K562 (cell line): ENCODE data around the gene DENND1A. TPM values are rescaled to one million over a fixed set of nuclear protein-coding genes. Genes with fewer than 3 reads are reported as not detected.

ENCODE experiments used
- ATAC-seq: fragments of 200-7000 bp; cut with Tn5 transposase; 3 replicates; pipeline ENCODE4 v1.9.1; 2020; ENCODE audit warnings: moderate library complexity
- BruUV-seq: library from RNA; stranded (reverse); fragments of 400-500 nt; replicated peaks from 2 replicates; lab custom pipeline; 2021; lab: Mats Ljungman, UMichigan
- CTCF ChIA-PET: fragments of 300-600 bp; formaldehyde crosslinking; extraction: SDS; loops from one replicate; lab custom pipeline; 2021; ENCODE audit warnings: low intra/inter-chr PET ratio; lab: Yijun Ruan, JAX
- POLR2A ChIA-PET: fragments of 300-600, 350-650 bp; sonication (Branson Sonifier 250); formaldehyde crosslinking; extraction: SDS; loops from one replicate; lab custom pipeline; 2021; ENCODE audit warnings: antibody characterized with exemption, inconsistent platforms; lab: Yijun Ruan, JAX
- DNase-seq, 4 experiments: peaks; one replicate each; pipeline versions ENCODE4 v3.0.0 to v3.0.0-alpha.2; 2011 to 2018; ENCODE audit warnings: low spot score in 3 of 4, mixed read lengths in 3 of 4; ENCODE audit errors: extremely low read depth in 1 of 4
- FAIRE-seq: peaks from 2 replicates; lab custom pipeline; 2011; peaks lifted over from hg19 to GRCh38; lab: Jason Lieb, UNC
- H2AFZ ChIP-seq: 2 replicates; pipeline ENCODE4 v1.6.0; 2011; ENCODE audit warnings: low read depth, low read length, control low read depth, inconsistent platforms
- H3K27ac ChIP-seq: fragments of 200-600 bp; 3 replicates; pipeline ENCODE4 v1.8.0; 2011; ENCODE audit warnings: low read depth, mild to moderate bottlenecking, control low read depth, inconsistent platforms, low read length, moderate library complexity, mixed read lengths; ENCODE audit errors: extremely low read depth
- H3K27me3 ChIP-seq, 2 experiments: fragments of 300-600 bp in 1 of 2; 2 replicates in 1 of 2; 3 replicates in 1 of 2; pipeline versions ENCODE4 v1.6.0 to v1.8.0; 2011; ENCODE audit warnings: inconsistent platforms in 2 of 2, low read length in 2 of 2, mild to moderate bottlenecking in 1 of 2, mixed read lengths in 1 of 2, moderate library complexity in 1 of 2; ENCODE audit not compliant: control insufficient read depth in 2 of 2, insufficient read depth in 2 of 2
- H3K36me3 ChIP-seq: fragments of 300-600 bp; 3 replicates; pipeline ENCODE4 v1.8.0; 2011; ENCODE audit warnings: mild to moderate bottlenecking, low read length, inconsistent platforms; ENCODE audit not compliant: control insufficient read depth, insufficient read depth
- H3K4me1 ChIP-seq, 2 experiments: fragments of 200-600 bp in 1 of 2; replicated peaks in 1 of 2; 2 replicates in 1 of 2; 3 replicates in 1 of 2; pipeline versions ENCODE4 v1.5.1 to v1.8.0; 2011; ENCODE audit warnings: inconsistent platforms in 2 of 2, low read length in 2 of 2, mild to moderate bottlenecking in 1 of 2, mixed read lengths in 1 of 2, moderate library complexity in 1 of 2; ENCODE audit not compliant: control insufficient read depth in 2 of 2, insufficient read depth in 2 of 2
- H3K4me2 ChIP-seq: 2 replicates; pipeline ENCODE4 v1.6.1; 2011; ENCODE audit warnings: low read length, control low read depth, inconsistent platforms, mixed read lengths; ENCODE audit not compliant: insufficient read depth
- H3K4me3 ChIP-seq: fragments of 200-600 bp; sonication (generic), shearing (Covaris generic); 2 replicates; pipeline ENCODE4 v1.5.1; 2016; ENCODE audit warnings: control low read depth, inconsistent platforms
- H3K79me2 ChIP-seq: fragments of 200-600 bp; 3 replicates; pipeline ENCODE4 v1.8.0; 2011; ENCODE audit warnings: low read length, inconsistent platforms; ENCODE audit not compliant: control insufficient read depth, insufficient read depth
- H3K9ac ChIP-seq, 2 experiments: 2 replicates each; pipeline versions ENCODE4 v1.6.0 to v1.6.1; 2011; ENCODE audit warnings: low read depth in 2 of 2, low read length in 2 of 2, control low read depth in 1 of 2, inconsistent platforms in 1 of 2, mild to moderate bottlenecking in 1 of 2, mixed read lengths in 1 of 2; ENCODE audit not compliant: insufficient read depth in 1 of 2
- H3K9me1 ChIP-seq: one replicate; pipeline ENCODE4 v1.6.0; 2011; ENCODE audit warnings: inconsistent platforms, mild to moderate bottlenecking, low read length, moderate library complexity; ENCODE audit not compliant: control insufficient read depth, insufficient read depth
- H3K9me3 ChIP-seq: replicated peaks from 2 replicates; pipeline ENCODE4 v1.5.1; 2011; ENCODE audit warnings: low read depth, low read length, inconsistent platforms; ENCODE audit not compliant: control insufficient read depth, insufficient read depth
- H4K20me1 ChIP-seq: replicated peaks from 2 replicates; pipeline ENCODE4 v1.6.1; 2011; ENCODE audit warnings: low read length, inconsistent platforms, mixed read lengths; ENCODE audit not compliant: control insufficient read depth, insufficient read depth
- RBFOX2 ChIP-seq: fragments of 200-400 bp; formaldehyde crosslinking; IDR thresholded peaks from 2 replicates; pipeline ENCODE4 v1.6.1; 2017; ENCODE audit warnings: low read depth, mild to moderate bottlenecking, low read length, moderate library complexity
- RBM39 ChIP-seq: fragments of 200-400 bp; formaldehyde crosslinking; optimal IDR thresholded peaks from 2 replicates; pipeline ENCODE3; 2018; ENCODE audit warnings: low read depth, low read length
- SIN3B ChIP-seq: fragments of 450-650 bp; IDR thresholded peaks from 2 replicates; pipeline ENCODE4 v1.6.1; 2017; ENCODE audit warnings: low read depth, mild to moderate bottlenecking, moderate library complexity
- TEAD1 ChIP-seq, 2 experiments: fragments of 450-650 bp in 1 of 2; sonication (generic) in 1 of 2; formaldehyde crosslinking; IDR thresholded peaks; 2 replicates each; pipeline versions ENCODE4 v1.4.0 to v1.8.0; 2020 to 2022; ENCODE audit warnings: mild to moderate bottlenecking in 2 of 2, missing genetic modification reagents in 1 of 2
- ZNF561 ChIP-seq: fragments of 450-650 bp; formaldehyde crosslinking; conservative IDR thresholded peaks from 2 replicates; pipeline ENCODE4 v1.4.0; 2020; ENCODE audit warnings: mild to moderate bottlenecking, moderate library complexity
- WGBS: fragments of 100-300 bp; shearing (Covaris generic); methylation state at CpG from one replicate; pipeline ENCODE4 v1.1.6; 2016; ENCODE audit warnings: low coverage, mixed read lengths; ENCODE audit not compliant: insufficient coverage; ENCODE audit errors: missing lambda C conversion rate; 5-methylcytosine and 5-hydroxymethylcytosine counted together
- in situ Hi-C: fragments of 300-500 bp; cut with MboI; formaldehyde crosslinking; loops from 4 replicates; pipeline ENCODE4 v1.15.0; 2018; ENCODE audit warnings: inconsistent platforms, mixed read lengths
- intact Hi-C: fragments of 100-400 bp; cut with micrococcal nuclease; formaldehyde crosslinking; loops from 2 replicates; pipeline ENCODE4 v1.14.2; 2022
- polyA plus RNA-seq, 8 experiments: library from polyadenylated mRNA; depleted of rRNA in 4 of 8; stranded (reverse) in 5 of 8; unstranded in 3 of 8; fragments of >200 nt; fragmentation: Nextera tagmentation in 2 of 8; fragmentation: Illumina TruSeq in 1 of 8; extraction: Ambion mirVana in 2 of 8; extraction: Trizol in 1 of 8; gene quantifications; 2 replicates each; pipeline versions ENCODE4 v1.2.1 to v1.2.3, GENCODE V29; 2011 to 2014; ENCODE audit warnings: inconsistent platforms in 1 of 8, missing spikeins in 1 of 8
- total RNA-seq, 7 experiments: library from RNA; depleted of rRNA in 6 of 7; stranded (reverse); fragments of >200 nt in 6 of 7; fragmentation: Illumina TruSeq in 2 of 7; extraction: Trizol in 2 of 7; gene quantifications; 2 replicates each; pipeline versions ENCODE4 v1.2.1 to v1.2.3, GENCODE V29; 2011 to 2021; ENCODE audit warnings: low replicate concordance in 1 of 7
- TF ChIP-seq, protein P1 (sequence below): fragments of 450-650 bp; IDR thresholded peaks from 2 replicates; pipeline ENCODE4 v1.6.1; 2016; ENCODE audit warnings: low read depth
- TF ChIP-seq, protein P2 (sequence below): sonication (generic); formaldehyde crosslinking; IDR thresholded peaks from 2 replicates; pipeline ENCODE4 v1.8.0; 2022; ENCODE audit warnings: mild to moderate bottlenecking, missing genetic modification reagents
- TF ChIP-seq, protein P3 (sequence below): fragments of 250-450 bp; sonication (Bioruptor Pico); IDR thresholded peaks from 2 replicates; pipeline ENCODE4 v1.4.0; 2020; ENCODE audit warnings: mild to moderate bottlenecking, moderate library complexity
- TF ChIP-seq, protein P4 (sequence below): IDR thresholded peaks from 2 replicates; pipeline ENCODE4 v1.6.1; 2011; ENCODE audit warnings: borderline replicate concordance, low read depth, mild to moderate bottlenecking, moderate library complexity, low read length; ENCODE audit not compliant: insufficient read depth, poor library complexity, severe bottlenecking

Gene DENND1A
- total and polyA plus RNA-seq, 9 of the 15 experiments (the other 6 are each of a cell fraction or from before 2014, with no cell fraction given), result 7.6 to 29.5 (median 15.7) TPM

DNA sequence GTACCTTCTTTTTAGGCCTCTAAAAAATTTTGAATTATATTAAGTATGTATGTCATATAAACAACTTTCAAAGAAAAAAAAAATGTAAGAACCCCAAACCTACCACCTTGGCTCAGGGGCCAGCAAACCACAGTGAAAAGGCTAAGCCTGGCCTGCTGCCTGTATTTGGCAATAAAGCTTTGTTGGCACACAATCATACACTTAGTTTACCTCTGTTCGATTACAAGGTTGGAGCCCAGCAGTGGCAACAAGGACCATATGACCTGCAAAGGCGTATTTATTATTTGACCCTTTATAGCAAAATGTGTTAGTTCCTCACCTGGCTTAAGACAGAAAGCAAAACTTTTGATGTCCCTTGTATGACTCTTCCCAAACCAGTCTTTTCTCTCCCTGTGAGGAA is 282.8 kb downstream of the DENND1A start:
- H3K27me3 ChIP-seq, result no peaks in the 10 kb centered on the region
- CTCF ChIA-PET, result no interaction called here
- ATAC-seq (no peak), DNase-seq (no peak), FAIRE-seq (no peak)
- no peaks in the 10 kb centered on the region for H3K9me3 ChIP-seq
- 69% methylated on average over 2 of the region's 2 CpGs for WGBS
- no peaks in the 10 kb centered on the region for H3K79me2 ChIP-seq
- in situ Hi-C loops (no loop called here), intact Hi-C loops (no loop called here)
- no peak overlapping the region for H2AFZ ChIP-seq
- H3K4me2 ChIP-seq, result no peak overlapping the region
- POLR2A ChIA-PET, result interaction anchor here (1.1 kb wide), 1 partner anchor 8 kb away, joined by 6 read pairs; no protein-coding TSS in a partner anchor
- H3K9me1 ChIP-seq, result no peaks in the 10 kb centered on the region
- 0 out of 3 replicates have a peak, but pooled peaks cover 2% of the 10 kb centered on the region for H3K36me3 ChIP-seq
- H4K20me1 ChIP-seq, result 0 out of 2 replicates have a peak, but pooled peaks cover 5% of the 10 kb centered on the region
- no peak overlapping the region for H3K27ac ChIP-seq
- H3K4me3 ChIP-seq, result no peak overlapping the region
- peaks cover 5 to 7% of the 10 kb centered on the region in 2 experiments; a peak in 3 of 5 replicates for H3K4me1 ChIP-seq
- H3K9ac ChIP-seq, result no peak overlapping the region
- BruUV-seq, result no TSS peak
- TF ChIP-seq SIN3B (no peak), RBFOX2 (no peak), RBM39 (no peak), ZNF561 (CRISPR knock-in tag) (no peak), TEAD1 (CRISPR knock-in tag; IDR thresholded peaks at IDR 0.05) (no peak)
- TF ChIP-seq, protein P1, sequence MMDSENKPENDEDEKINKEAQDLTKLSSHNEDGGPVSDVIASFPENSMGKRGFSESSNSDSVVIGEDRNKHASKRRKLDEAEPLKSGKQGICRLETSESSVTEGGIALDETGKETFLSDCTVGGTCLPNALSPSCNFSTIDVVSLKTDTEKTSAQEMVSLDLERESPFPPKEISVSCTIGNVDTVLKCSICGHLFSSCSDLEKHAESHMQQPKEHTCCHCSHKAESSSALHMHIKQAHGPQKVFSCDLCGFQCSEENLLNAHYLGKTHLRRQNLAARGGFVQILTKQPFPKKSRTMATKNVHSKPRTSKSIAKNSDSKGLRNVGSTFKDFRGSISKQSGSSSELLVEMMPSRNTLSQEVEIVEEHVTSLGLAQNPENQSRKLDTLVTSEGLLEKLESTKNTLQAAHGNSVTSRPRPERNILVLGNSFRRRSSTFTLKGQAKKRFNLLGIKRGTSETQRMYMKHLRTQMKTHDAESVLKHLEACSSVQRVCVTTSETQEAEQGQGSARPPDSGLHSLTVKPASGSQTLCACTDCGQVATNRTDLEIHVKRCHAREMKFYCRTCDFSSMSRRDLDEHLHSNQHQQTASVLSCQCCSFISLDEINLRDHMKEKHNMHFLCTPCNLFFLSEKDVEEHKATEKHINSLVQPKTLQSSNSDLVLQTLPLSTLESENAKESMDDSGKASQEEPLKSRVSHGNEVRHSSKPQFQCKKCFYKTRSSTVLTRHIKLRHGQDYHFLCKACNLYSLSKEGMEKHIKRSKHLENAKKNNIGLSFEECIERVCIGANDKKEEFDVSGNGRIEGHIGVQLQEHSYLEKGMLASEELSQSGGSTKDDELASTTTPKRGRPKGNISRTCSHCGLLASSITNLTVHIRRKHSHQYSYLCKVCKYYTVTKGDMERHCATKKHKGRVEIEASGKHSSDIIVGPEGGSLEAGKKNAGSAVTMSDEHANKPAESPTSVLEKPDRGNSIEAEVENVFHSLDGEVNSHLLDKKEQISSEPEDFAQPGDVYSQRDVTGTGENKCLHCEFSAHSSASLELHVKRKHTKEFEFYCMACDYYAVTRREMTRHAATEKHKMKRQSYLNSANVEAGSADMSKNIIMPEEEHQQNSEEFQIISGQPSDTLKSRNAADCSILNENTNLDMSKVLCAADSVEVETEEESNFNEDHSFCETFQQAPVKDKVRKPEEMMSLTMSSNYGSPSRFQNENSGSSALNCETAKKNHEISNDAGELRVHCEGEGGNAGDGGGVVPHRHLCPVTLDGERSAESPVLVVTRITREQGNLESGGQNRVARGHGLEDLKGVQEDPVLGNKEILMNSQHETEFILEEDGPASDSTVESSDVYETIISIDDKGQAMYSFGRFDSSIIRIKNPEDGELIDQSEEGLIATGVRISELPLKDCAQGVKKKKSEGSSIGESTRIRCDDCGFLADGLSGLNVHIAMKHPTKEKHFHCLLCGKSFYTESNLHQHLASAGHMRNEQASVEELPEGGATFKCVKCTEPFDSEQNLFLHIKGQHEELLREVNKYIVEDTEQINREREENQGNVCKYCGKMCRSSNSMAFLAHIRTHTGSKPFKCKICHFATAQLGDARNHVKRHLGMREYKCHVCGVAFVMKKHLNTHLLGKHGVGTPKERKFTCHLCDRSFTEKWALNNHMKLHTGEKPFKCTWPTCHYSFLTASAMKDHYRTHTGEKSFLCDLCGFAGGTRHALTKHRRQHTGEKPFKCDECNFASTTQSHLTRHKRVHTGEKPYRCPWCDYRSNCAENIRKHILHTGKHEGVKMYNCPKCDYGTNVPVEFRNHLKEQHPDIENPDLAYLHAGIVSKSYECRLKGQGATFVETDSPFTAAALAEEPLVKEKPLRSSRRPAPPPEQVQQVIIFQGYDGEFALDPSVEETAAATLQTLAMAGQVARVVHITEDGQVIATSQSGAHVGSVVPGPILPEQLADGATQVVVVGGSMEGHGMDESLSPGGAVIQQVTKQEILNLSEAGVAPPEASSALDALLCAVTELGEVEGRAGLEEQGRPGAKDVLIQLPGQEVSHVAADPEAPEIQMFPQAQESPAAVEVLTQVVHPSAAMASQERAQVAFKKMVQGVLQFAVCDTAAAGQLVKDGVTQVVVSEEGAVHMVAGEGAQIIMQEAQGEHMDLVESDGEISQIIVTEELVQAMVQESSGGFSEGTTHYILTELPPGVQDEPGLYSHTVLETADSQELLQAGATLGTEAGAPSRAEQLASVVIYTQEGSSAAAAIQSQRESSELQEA, result no peak
- TF ChIP-seq, protein P2, sequence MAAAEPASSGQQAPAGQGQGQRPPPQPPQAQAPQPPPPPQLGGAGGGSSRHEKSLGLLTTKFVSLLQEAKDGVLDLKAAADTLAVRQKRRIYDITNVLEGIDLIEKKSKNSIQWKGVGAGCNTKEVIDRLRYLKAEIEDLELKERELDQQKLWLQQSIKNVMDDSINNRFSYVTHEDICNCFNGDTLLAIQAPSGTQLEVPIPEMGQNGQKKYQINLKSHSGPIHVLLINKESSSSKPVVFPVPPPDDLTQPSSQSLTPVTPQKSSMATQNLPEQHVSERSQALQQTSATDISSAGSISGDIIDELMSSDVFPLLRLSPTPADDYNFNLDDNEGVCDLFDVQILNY (CRISPR knock-in tag), result no peak
- TF ChIP-seq, protein P3, sequence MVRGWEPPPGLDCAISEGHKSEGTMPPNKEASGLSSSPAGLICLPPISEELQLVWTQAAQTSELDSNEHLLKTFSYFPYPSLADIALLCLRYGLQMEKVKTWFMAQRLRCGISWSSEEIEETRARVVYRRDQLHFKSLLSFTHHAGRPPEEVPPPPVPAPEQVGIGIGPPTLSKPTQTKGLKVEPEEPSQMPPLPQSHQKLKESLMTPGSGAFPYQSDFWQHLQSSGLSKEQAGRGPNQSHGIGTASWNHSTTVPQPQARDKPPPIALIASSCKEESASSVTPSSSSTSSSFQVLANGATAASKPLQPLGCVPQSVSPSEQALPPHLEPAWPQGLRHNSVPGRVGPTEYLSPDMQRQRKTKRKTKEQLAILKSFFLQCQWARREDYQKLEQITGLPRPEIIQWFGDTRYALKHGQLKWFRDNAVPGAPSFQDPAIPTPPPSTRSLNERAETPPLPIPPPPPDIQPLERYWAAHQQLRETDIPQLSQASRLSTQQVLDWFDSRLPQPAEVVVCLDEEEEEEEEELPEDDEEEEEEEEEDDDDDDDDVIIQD (CRISPR knock-in tag), result no peak
- TF ChIP-seq, protein P4, sequence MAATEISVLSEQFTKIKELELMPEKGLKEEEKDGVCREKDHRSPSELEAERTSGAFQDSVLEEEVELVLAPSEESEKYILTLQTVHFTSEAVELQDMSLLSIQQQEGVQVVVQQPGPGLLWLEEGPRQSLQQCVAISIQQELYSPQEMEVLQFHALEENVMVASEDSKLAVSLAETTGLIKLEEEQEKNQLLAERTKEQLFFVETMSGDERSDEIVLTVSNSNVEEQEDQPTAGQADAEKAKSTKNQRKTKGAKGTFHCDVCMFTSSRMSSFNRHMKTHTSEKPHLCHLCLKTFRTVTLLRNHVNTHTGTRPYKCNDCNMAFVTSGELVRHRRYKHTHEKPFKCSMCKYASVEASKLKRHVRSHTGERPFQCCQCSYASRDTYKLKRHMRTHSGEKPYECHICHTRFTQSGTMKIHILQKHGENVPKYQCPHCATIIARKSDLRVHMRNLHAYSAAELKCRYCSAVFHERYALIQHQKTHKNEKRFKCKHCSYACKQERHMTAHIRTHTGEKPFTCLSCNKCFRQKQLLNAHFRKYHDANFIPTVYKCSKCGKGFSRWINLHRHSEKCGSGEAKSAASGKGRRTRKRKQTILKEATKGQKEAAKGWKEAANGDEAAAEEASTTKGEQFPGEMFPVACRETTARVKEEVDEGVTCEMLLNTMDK, result no peak
